Panc1 (cell line): ENCODE data around the gene ANKRD49. TPM values are rescaled to one million over a fixed set of nuclear protein-coding genes. Genes with fewer than 3 reads are reported as not detected.

Experiments
- ATAC-seq: fragments of 200-7000 bp; cut with Tn5 transposase; 2 replicates; pipeline ENCODE4 v1.9.1; 2020; ENCODE audit warnings: mild to moderate bottlenecking, moderate library complexity
- BruUV-seq: library from RNA; stranded (reverse); fragments of 400-500 nt; replicated peaks from 2 replicates; lab custom pipeline; 2021; lab: Mats Ljungman, UMichigan
- CTCF ChIA-PET: fragments of 300-600 bp; sonication (Branson Sonifier 250); formaldehyde crosslinking; loops from one replicate; lab custom pipeline; 2022; ENCODE audit warnings: antibody characterized with exemption; lab: Charles Lee
- POLR2A ChIA-PET: fragments of 300-600 bp; sonication (Branson Sonifier 250); formaldehyde crosslinking; loops from one replicate; lab custom pipeline; 2022; ENCODE audit warnings: antibody characterized with exemption; lab: Charles Lee
- DNase-seq: peaks from one replicate; pipeline ENCODE4 v3.0.0-alpha.2; 2010; ENCODE audit warnings: low read depth, low spot score
- H3K27ac ChIP-seq: 2 replicates; pipeline ENCODE4 v1.5.1; 2011; ENCODE audit warnings: mild to moderate bottlenecking, low read length, inconsistent platforms
- H3K27me3 ChIP-seq: fragments of 200-500 bp; sonication (Bioruptor generic); 2 replicates; pipeline ENCODE4 v1.6.0; 2014; ENCODE audit warnings: low read length, inconsistent platforms; ENCODE audit not compliant: control insufficient read depth, insufficient read depth
- H3K36me3 ChIP-seq: fragments of 200-500 bp; sonication (Bioruptor generic); 2 replicates; pipeline ENCODE4 v1.5.1; 2014; ENCODE audit warnings: inconsistent platforms, mild to moderate bottlenecking, low read length, moderate library complexity; ENCODE audit not compliant: control insufficient read depth, insufficient read depth
- H3K4me1 ChIP-seq: 2 replicates; pipeline ENCODE4 v1.5.1; 2011; ENCODE audit warnings: inconsistent platforms, mild to moderate bottlenecking, low read length, moderate library complexity; ENCODE audit not compliant: control insufficient read depth, insufficient read depth
- H3K4me3 ChIP-seq, 2 experiments: 2 replicates each; pipeline ENCODE4 v1.5.1; 2011 to 2012; ENCODE audit warnings: low read depth in 2 of 2, low read length in 2 of 2, mild to moderate bottlenecking in 2 of 2, inconsistent platforms in 1 of 2, moderate library complexity in 1 of 2
- H3K9me3 ChIP-seq: fragments of 200-500 bp; sonication (Bioruptor generic); 2 replicates; pipeline ENCODE4 v1.5.1; 2014; ENCODE audit warnings: low read depth, mild to moderate bottlenecking, inconsistent platforms, low read length, moderate library complexity; ENCODE audit not compliant: control insufficient read depth, insufficient read depth
- POLR2AphosphoS5 ChIP-seq: IDR thresholded peaks from 2 replicates; pipeline ENCODE4 v1.6.1; 2012; ENCODE audit warnings: mild to moderate bottlenecking, low read depth, low read length, moderate library complexity
- SIN3A ChIP-seq: IDR thresholded peaks from 2 replicates; pipeline ENCODE4 v1.6.1; 2012; ENCODE audit warnings: low read depth, mild to moderate bottlenecking, low read length, moderate library complexity, borderline replicate concordance; ENCODE audit not compliant: insufficient read depth
- TCF7L2 ChIP-seq: IDR thresholded peaks from 2 replicates; pipeline ENCODE4 v1.6.1; 2011; ENCODE audit warnings: mild to moderate bottlenecking, low read depth, low read length, inconsistent platforms
- in situ Hi-C: cut with HindIII; loops from 2 replicates; pipeline ENCODE4 v1.10.0; 2016; ENCODE audit warnings: low sequenced_read_pairs, low pct_unique_long_range_greater_than_20kb
- intact Hi-C: fragments of 100-400 bp; cut with micrococcal nuclease; formaldehyde crosslinking; loops from one replicate; pipeline ENCODE4 v1.10.0; 2022; ENCODE audit not compliant: unreplicated experiment
- total RNA-seq: library from RNA; stranded (reverse); gene quantifications from one replicate; pipeline ENCODE4 v1.2.1, GENCODE V29; 2021; ENCODE audit not compliant: unreplicated experiment
- TF ChIP-seq, protein P1 (sequence below): fragments of 450-650 bp; IDR thresholded peaks from 2 replicates; pipeline ENCODE4 v1.5.1; 2017; ENCODE audit warnings: mild to moderate bottlenecking
- TF ChIP-seq, protein P2 (sequence below), 2 experiments: IDR thresholded peaks; 2 replicates each; pipeline ENCODE4 v1.6.1; 2011 to 2012; ENCODE audit warnings: low read depth in 2 of 2, control low read depth in 1 of 2, low read length in 1 of 2, mild to moderate bottlenecking in 1 of 2, moderate library complexity in 1 of 2; ENCODE audit not compliant: insufficient read depth in 1 of 2

The ANKRD49 gene
- total RNA-seq, 1 experiment from 2014 or later: 15.4 TPM

GRCh38 chr11:94546886-94547285 lies 53.1 kb downstream of the ANKRD49 start:
- H3K9me3 ChIP-seq: no peaks in the 10 kb centered on the region
- peaks cover 28% of the 10 kb centered on the region for H3K4me1 ChIP-seq
- ATAC-seq (no peak), DNase-seq (no peak)
- no peak for TF ChIP-seq POLR2AphosphoS5
- TF ChIP-seq, protein P1, sequence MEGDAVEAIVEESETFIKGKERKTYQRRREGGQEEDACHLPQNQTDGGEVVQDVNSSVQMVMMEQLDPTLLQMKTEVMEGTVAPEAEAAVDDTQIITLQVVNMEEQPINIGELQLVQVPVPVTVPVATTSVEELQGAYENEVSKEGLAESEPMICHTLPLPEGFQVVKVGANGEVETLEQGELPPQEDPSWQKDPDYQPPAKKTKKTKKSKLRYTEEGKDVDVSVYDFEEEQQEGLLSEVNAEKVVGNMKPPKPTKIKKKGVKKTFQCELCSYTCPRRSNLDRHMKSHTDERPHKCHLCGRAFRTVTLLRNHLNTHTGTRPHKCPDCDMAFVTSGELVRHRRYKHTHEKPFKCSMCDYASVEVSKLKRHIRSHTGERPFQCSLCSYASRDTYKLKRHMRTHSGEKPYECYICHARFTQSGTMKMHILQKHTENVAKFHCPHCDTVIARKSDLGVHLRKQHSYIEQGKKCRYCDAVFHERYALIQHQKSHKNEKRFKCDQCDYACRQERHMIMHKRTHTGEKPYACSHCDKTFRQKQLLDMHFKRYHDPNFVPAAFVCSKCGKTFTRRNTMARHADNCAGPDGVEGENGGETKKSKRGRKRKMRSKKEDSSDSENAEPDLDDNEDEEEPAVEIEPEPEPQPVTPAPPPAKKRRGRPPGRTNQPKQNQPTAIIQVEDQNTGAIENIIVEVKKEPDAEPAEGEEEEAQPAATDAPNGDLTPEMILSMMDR: peak; percentile 26; the same call in 1 of the 2 replicates
- TF ChIP-seq, protein P2, sequence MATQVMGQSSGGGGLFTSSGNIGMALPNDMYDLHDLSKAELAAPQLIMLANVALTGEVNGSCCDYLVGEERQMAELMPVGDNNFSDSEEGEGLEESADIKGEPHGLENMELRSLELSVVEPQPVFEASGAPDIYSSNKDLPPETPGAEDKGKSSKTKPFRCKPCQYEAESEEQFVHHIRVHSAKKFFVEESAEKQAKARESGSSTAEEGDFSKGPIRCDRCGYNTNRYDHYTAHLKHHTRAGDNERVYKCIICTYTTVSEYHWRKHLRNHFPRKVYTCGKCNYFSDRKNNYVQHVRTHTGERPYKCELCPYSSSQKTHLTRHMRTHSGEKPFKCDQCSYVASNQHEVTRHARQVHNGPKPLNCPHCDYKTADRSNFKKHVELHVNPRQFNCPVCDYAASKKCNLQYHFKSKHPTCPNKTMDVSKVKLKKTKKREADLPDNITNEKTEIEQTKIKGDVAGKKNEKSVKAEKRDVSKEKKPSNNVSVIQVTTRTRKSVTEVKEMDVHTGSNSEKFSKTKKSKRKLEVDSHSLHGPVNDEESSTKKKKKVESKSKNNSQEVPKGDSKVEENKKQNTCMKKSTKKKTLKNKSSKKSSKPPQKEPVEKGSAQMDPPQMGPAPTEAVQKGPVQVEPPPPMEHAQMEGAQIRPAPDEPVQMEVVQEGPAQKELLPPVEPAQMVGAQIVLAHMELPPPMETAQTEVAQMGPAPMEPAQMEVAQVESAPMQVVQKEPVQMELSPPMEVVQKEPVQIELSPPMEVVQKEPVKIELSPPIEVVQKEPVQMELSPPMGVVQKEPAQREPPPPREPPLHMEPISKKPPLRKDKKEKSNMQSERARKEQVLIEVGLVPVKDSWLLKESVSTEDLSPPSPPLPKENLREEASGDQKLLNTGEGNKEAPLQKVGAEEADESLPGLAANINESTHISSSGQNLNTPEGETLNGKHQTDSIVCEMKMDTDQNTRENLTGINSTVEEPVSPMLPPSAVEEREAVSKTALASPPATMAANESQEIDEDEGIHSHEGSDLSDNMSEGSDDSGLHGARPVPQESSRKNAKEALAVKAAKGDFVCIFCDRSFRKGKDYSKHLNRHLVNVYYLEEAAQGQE (IDR thresholded peaks at IDR 0.05; ENCODE audit: insufficient read depth in 1 of 2, low read depth in 2 of 2, low read length in 1 of 2): no peak
- in situ Hi-C loops: no loop called here
- intact Hi-C loops: loop anchor here (10.0 kb wide), 1 partner anchor 1238 kb away; the partner anchor contains the start of gene FAM76B
- no TSS peak for BruUV-seq
- H3K36me3 ChIP-seq: no peaks in the 10 kb centered on the region
- H3K27ac ChIP-seq: 0 out of 2 replicates have a peak overlapping the region, but pooled peaks have one; percentile 15
- POLR2A ChIA-PET: interaction anchor here (0.6 kb wide), 1 partner anchor 815 kb away, joined by 3 read pairs; no protein-coding TSS in a partner anchor
- no peaks in the 10 kb centered on the region for H3K27me3 ChIP-seq
- CTCF ChIA-PET: interaction anchor here (0.6 kb wide), 1 partner anchor 310 kb away, joined by 3 read pairs; no protein-coding TSS in a partner anchor
- H3K4me3 ChIP-seq: peak overlapping the region; percentile 66 to 83

- H3K27me3 ChIP-seq: no peaks in the 10 kb centered on the region
- H3K36me3 ChIP-seq: no peaks in the 10 kb centered on the region
- no peaks in the 10 kb centered on the region for H3K9me3 ChIP-seq
- intact Hi-C loops (loop anchor here (10.0 kb wide), 1 partner anchor 1236 kb away; the partner anchor contains the start of gene FAM76B), in situ Hi-C loops (no loop called here)
- TF ChIP-seq SIN3A (no peak), POLR2AphosphoS5 (no peak), TCF7L2 (no peak)
- TF ChIP-seq, protein P2 (IDR thresholded peaks at IDR 0.05; ENCODE audit: insufficient read depth in 1 of 2, low read depth in 2 of 2, low read length in 1 of 2): no peak
- TF ChIP-seq, protein P1: no peak
- no peak overlapping the region for H3K27ac ChIP-seq
- ATAC-seq: no peak
- CTCF ChIA-PET: no interaction called here
- H3K4me3 ChIP-seq: no peak overlapping the region
- no TSS peak for BruUV-seq
- H3K4me1 ChIP-seq: peaks cover 21% of the 10 kb centered on the region
- POLR2A ChIA-PET: no interaction called here
- no peak for DNase-seq
Observed at GRCh38 chr11:94549146-94549545, 55.4 kb downstream of the ANKRD49 start.
